Adrenal gland (tissue), 5 donors: ENCODE measurements around the gene KCNS1.

Experiments
- CTCF ChIP-seq, 6 experiments: fragments of 450-650 bp in 4 of 6; fragments of 200-600 bp in 2 of 6; sonication (generic) in 1 of 6; IDR thresholded peaks; 1 replicate in 5 of 6; 2 replicates in 1 of 6; pipeline versions ENCODE4 v1.5.1 to v1.8.0; 2016 to 2021; ENCODE audit warnings: antibody characterized with exemption in 6 of 6, mild to moderate bottlenecking in 2 of 6, moderate library complexity in 1 of 6
- POLR2A ChIP-seq, 2 donors: fragments of 450-650 bp; IDR thresholded peaks; one replicate each; pipeline ENCODE4 v1.6.1; 2017; ENCODE audit warnings: antibody characterized with exemption in 2 of 2, mild to moderate bottlenecking in 2 of 2, moderate library complexity in 1 of 2
- donor health status: DM: no; HTN: no; CAD: no.

- TF ChIP-seq CTCF (IDR thresholded peaks at IDR 0.05) (no peak), POLR2A (IDR thresholded peaks at IDR 0.05) (no peak)
These were observed 18.8 kb upstream of the KCNS1 start for GRCh38 chr20:45119556-45120266.
